CD14-positive monocyte (primary cell): ENCODE measurements around the gene SLC39A10. TPM values are rescaled to one million over a fixed set of nuclear protein-coding genes. Genes with fewer than 3 reads are reported as not detected.

Experiments
- DNase-seq, 3 donors: peaks; one replicate each; pipeline ENCODE4 v3.0.0-alpha.2; 2011 to 2022
- H2AFZ ChIP-seq: 2 replicates; pipeline ENCODE4 v1.6.0; 2012; ENCODE audit warnings: mild to moderate bottlenecking, low read depth, low read length, inconsistent platforms; ENCODE audit not compliant: insufficient read depth, poor library complexity, severe bottlenecking
- H3K27ac ChIP-seq, 2 donors: 1 replicate in 1 of 2; 2 replicates in 1 of 2; pipeline ENCODE4 v1.5.1; 2012 to 2013; ENCODE audit warnings: low read length in 2 of 2, control low read depth in 1 of 2, inconsistent platforms in 1 of 2, low read depth in 1 of 2, mild to moderate bottlenecking in 1 of 2
- H3K27me3 ChIP-seq, 2 donors: one replicate each; pipeline versions ENCODE4 v1.6.0 to v1.6.1; 2011 to 2013; ENCODE audit warnings: low read length in 2 of 2; ENCODE audit not compliant: control insufficient read depth in 2 of 2, insufficient read depth in 2 of 2
- H3K36me3 ChIP-seq, 2 donors: replicated peaks in 1 of 2; 1 replicate in 1 of 2; 2 replicates in 1 of 2; pipeline versions ENCODE4 v1.5.1 to v1.6.1; 2012 to 2013; ENCODE audit warnings: low read length in 2 of 2, control low read depth in 1 of 2, inconsistent platforms in 1 of 2, mild to moderate bottlenecking in 1 of 2; ENCODE audit not compliant: insufficient read depth in 2 of 2, control insufficient read depth in 1 of 2
- H3K4me1 ChIP-seq, 2 donors: 1 replicate in 1 of 2; 2 replicates in 1 of 2; pipeline versions ENCODE4 v1.5.1 to v1.6.1; 2012 to 2013; ENCODE audit warnings: low read length in 2 of 2, control low read depth in 1 of 2, inconsistent platforms in 1 of 2, mild to moderate bottlenecking in 1 of 2, moderate library complexity in 1 of 2; ENCODE audit not compliant: insufficient read depth in 2 of 2, control insufficient read depth in 1 of 2
- H3K4me2 ChIP-seq: replicated peaks from 2 replicates; pipeline ENCODE3; 2012; ENCODE audit warnings: low read length, moderate library complexity, mild to moderate bottlenecking; ENCODE audit not compliant: poor library complexity, severe bottlenecking; ENCODE audit errors: extremely low read depth
- H3K4me3 ChIP-seq, 3 experiments: fragments of 200-600 bp in 1 of 3; sonication (generic) in 1 of 3; replicated peaks in 1 of 3; 1 replicate in 2 of 3; 2 replicates in 1 of 3; pipeline ENCODE4 v1.5.1; 2011 to 2013; ENCODE audit warnings: low read length in 3 of 3, mild to moderate bottlenecking in 3 of 3, control low read depth in 2 of 3, low read depth in 2 of 3, inconsistent platforms in 1 of 3, moderate library complexity in 1 of 3
- H3K79me2 ChIP-seq: 2 replicates; pipeline ENCODE4 v1.6.0; 2012; ENCODE audit warnings: mild to moderate bottlenecking, control low read depth, inconsistent platforms, low read length, moderate library complexity; ENCODE audit not compliant: insufficient read depth
- H3K9ac ChIP-seq: 2 replicates; pipeline ENCODE4 v1.6.0; 2017; ENCODE audit warnings: low read length, mild to moderate bottlenecking; ENCODE audit not compliant: insufficient read depth, poor library complexity, severe bottlenecking
- H3K9me3 ChIP-seq, 2 donors: replicated peaks in 1 of 2; 1 replicate in 1 of 2; 2 replicates in 1 of 2; pipeline versions ENCODE4 v1.5.1 to v1.6.1; 2012 to 2013; ENCODE audit warnings: low read length in 2 of 2, control low read depth in 1 of 2; ENCODE audit not compliant: control insufficient read depth in 1 of 2, insufficient read depth in 1 of 2
- H4K20me1 ChIP-seq: 2 replicates; pipeline ENCODE4 v1.6.0; 2012; ENCODE audit warnings: mild to moderate bottlenecking, low read length, control low read depth, moderate library complexity; ENCODE audit not compliant: insufficient read depth
- H3K27ac Mint-ChIP-seq, 7 donors: one replicate each; pipeline ENCODE4 v1.8.0; 2020; ENCODE audit warnings: mild to moderate bottlenecking in 7 of 7, mixed read lengths in 7 of 7, moderate library complexity in 6 of 7, inconsistent platforms in 2 of 7
- H3K27me3 Mint-ChIP-seq, 3 donors: one replicate each; pipeline ENCODE4 v1.8.0; 2021 to 2022; ENCODE audit warnings: low read depth in 3 of 3, mild to moderate bottlenecking in 3 of 3, mixed read lengths in 3 of 3, moderate library complexity in 3 of 3, inconsistent platforms in 1 of 3
- H3K36me3 Mint-ChIP-seq, 2 donors: one replicate each; pipeline ENCODE4 v1.8.0; 2020; ENCODE audit warnings: mixed read lengths in 2 of 2, inconsistent platforms in 1 of 2, mild to moderate bottlenecking in 1 of 2
- H3K4me1 Mint-ChIP-seq: one replicate; pipeline ENCODE4 v1.8.0; 2020; ENCODE audit warnings: mild to moderate bottlenecking, mixed read lengths
- H3K4me3 Mint-ChIP-seq, 2 donors: one replicate each; pipeline ENCODE4 v1.8.0; 2020; ENCODE audit warnings: mild to moderate bottlenecking in 2 of 2, mixed read lengths in 2 of 2, moderate library complexity in 1 of 2
- H3K9me3 Mint-ChIP-seq, 7 donors: one replicate each; pipeline ENCODE4 v1.8.0; 2020 to 2022; ENCODE audit warnings: mixed read lengths in 7 of 7, mild to moderate bottlenecking in 6 of 7, moderate library complexity in 6 of 7, inconsistent platforms in 2 of 7
- WGBS: methylation state at CpG from one replicate; pipeline ENCODE4 v1.1.5; 2013; ENCODE audit warnings: missing lambda C conversion rate; ENCODE audit not compliant: insufficient coverage; 5-methylcytosine and 5-hydroxymethylcytosine counted together
- intact Hi-C, 2 donors: fragments of 100-400 bp; cut with micrococcal nuclease; formaldehyde crosslinking; loops; one replicate each; pipeline versions ENCODE4 v1.15.0 to v1.15.1; 2023
- polyA plus RNA-seq, 3 donors: library from polyadenylated mRNA; depleted of rRNA in 1 of 3; unstranded in 2 of 3; stranded (reverse) in 1 of 3; fragments of 300-500 nt in 2 of 3; fragments of >200 nt in 1 of 3; fragmentation: Illumina TruSeq in 2 of 3; gene quantifications; 1 replicate in 2 of 3; 2 replicates in 1 of 3; pipeline ENCODE4 v1.2.3, GENCODE V29; 2012 to 2021
- TF ChIP-seq, protein P1 (sequence below): fragments of 200-600 bp; IDR thresholded peaks from one replicate; pipeline ENCODE4 v1.8.0; 2022; ENCODE audit warnings: antibody characterized with exemption, mild to moderate bottlenecking

Gene SLC39A10
- polyA plus RNA-seq, 3 donors = 5.2 to 6.9 (median 5.2) TPM

DNA sequence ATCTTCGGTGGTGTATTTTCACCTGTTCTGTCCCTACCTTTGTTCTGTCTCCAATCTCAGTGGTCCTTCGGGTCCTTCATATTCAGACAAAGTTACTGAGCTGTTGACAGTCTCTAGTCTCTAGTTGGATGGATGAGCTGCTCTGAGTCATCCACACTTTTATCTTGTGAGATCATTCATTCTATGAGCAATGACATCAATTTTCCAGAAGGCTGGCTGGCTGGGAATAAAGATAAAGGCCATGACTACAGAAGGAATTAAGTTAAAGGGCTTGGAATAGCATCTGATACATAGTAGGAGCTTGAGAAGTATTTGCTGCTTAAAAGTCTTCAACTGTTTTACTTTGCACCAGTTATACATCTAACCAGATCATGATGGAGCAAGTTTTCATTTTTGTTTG lies 43.1 kb upstream of the SLC39A10 start:
- Mint-ChIP-seq H3K27me3 (peaks cover 2 to 3% (median 2%) of the 10 kb centered on the region in 3 donors), H3K4me3 (no peak overlapping the region), H3K27ac (no peak overlapping the region), H3K4me1 (peaks cover 27% of the 10 kb centered on the region), H3K9me3 (peaks cover 0 to 6% (median 2%) of the 10 kb centered on the region in 7 donors), H3K36me3 (no peaks in the 10 kb centered on the region)
- TF ChIP-seq, protein P1, sequence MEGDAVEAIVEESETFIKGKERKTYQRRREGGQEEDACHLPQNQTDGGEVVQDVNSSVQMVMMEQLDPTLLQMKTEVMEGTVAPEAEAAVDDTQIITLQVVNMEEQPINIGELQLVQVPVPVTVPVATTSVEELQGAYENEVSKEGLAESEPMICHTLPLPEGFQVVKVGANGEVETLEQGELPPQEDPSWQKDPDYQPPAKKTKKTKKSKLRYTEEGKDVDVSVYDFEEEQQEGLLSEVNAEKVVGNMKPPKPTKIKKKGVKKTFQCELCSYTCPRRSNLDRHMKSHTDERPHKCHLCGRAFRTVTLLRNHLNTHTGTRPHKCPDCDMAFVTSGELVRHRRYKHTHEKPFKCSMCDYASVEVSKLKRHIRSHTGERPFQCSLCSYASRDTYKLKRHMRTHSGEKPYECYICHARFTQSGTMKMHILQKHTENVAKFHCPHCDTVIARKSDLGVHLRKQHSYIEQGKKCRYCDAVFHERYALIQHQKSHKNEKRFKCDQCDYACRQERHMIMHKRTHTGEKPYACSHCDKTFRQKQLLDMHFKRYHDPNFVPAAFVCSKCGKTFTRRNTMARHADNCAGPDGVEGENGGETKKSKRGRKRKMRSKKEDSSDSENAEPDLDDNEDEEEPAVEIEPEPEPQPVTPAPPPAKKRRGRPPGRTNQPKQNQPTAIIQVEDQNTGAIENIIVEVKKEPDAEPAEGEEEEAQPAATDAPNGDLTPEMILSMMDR = no peak
- Histone ChIP-seq H3K4me2 (no peak overlapping the region), H4K20me1 (no peaks in the 10 kb centered on the region), H3K4me1 (peaks cover 27 to 32% of the 10 kb centered on the region in 2 donors), H3K4me3 (no peak overlapping the region), H2AFZ (no peak overlapping the region), H3K9me3 (no peaks in the 10 kb centered on the region), H3K27ac (no peak overlapping the region), H3K9ac (no peak overlapping the region), H3K79me2 (no peaks in the 10 kb centered on the region), H3K27me3 (no peaks in the 10 kb centered on the region), H3K36me3 (no peaks in the 10 kb centered on the region)
- DNase-seq = no peak
- WGBS = no CpG with 5 or more reads among the region's 2 CpGs
- intact Hi-C loops = no loop called here

DNA sequence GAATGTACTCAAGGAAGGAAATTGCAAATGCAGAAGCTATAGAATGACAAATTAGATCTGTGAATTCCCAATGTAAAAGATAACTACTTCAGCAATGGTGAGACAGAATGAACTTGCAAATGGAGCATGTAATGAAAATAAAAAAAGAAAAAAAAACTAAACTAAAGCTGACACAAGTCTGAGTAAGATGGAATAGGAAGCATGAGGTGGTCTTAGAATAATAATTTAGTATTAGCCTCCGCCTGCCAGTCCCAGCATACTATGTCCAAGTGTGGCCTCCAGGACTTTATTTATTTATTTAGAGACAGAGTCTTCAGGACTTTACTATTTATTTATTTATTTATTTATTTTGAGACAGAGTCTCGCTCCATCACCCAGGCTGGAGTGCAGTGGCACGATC lies 37.4 kb upstream of the SLC39A10 start:
- Mint-ChIP-seq H3K4me3 (no peak overlapping the region), H3K9me3 (peaks cover 0 to 6% (median 2%) of the 10 kb centered on the region in 7 donors), H3K27me3 (peaks cover 2 to 3% (median 2%) of the 10 kb centered on the region in 3 donors), H3K36me3 (no peaks in the 10 kb centered on the region), H3K4me1 (peaks cover 4% of the 10 kb centered on the region), H3K27ac (no peak overlapping the region)
- Histone ChIP-seq H3K9me3 (no peaks in the 10 kb centered on the region), H2AFZ (no peak overlapping the region), H3K4me3 (no peak overlapping the region), H3K36me3 (no peaks in the 10 kb centered on the region), H3K4me2 (no peak overlapping the region), H4K20me1 (no peaks in the 10 kb centered on the region), H3K27me3 (no peaks in the 10 kb centered on the region), H3K9ac (no peak overlapping the region), H3K4me1 (peaks cover 0 to 2% of the 10 kb centered on the region in 2 donors), H3K27ac (no peak overlapping the region), H3K79me2 (no peaks in the 10 kb centered on the region)
- intact Hi-C loops = no loop called here
- DNase-seq = no peak
- no CpG with 5 or more reads among the region's 3 CpGs for WGBS
- TF ChIP-seq, protein P1 = no peak
